ENCODE data around the gene RAB3GAP1.
"Not testable (repeated sequence)": the region's sequence is repeated elsewhere in the genome, so short reads cannot be mapped to it uniquely, and the experiment has no call there.

The RAB3GAP1 gene

GRCh38 chr2:135056790-135057189, 4.7 kb downstream of the RAB3GAP1 start:
- DNase-seq = no peak

GRCh38 chr2:135059577-135059976, 7.5 kb downstream of the RAB3GAP1 start:
- DNase-seq = no peak

- no peak for DNase-seq
These were observed 11.1 kb downstream of the RAB3GAP1 start for GRCh38 chr2:135063210-135063609.

- DNase-seq = no peak
These were observed 12.1 kb downstream of the RAB3GAP1 start for GRCh38 chr2:135064149-135064548.

GRCh38 chr2:135066710-135067109, 14.6 kb downstream of the RAB3GAP1 start:
- DNase-seq = no peak

GRCh38 chr2:135072125-135072997, 20.3 kb downstream of the RAB3GAP1 start:
- DNase-seq = no peak

- no peak for DNase-seq
These were observed 22.1 kb downstream of the RAB3GAP1 start for GRCh38 chr2:135074216-135074615.

GRCh38 chr2:135076556-135076955, 24.5 kb downstream of the RAB3GAP1 start:
- no peak for DNase-seq

GRCh38 chr2:135078417-135078816, 26.3 kb downstream of the RAB3GAP1 start:
- no peak for DNase-seq

- DNase-seq = no peak
These were observed 34.1 kb downstream of the RAB3GAP1 start for GRCh38 chr2:135086222-135086621.

- DNase-seq = not testable (repeated sequence)
These were observed 37.5 kb downstream of the RAB3GAP1 start for GRCh38 chr2:135089597-135089996.

- no peak for DNase-seq
These were observed 39.6 kb downstream of the RAB3GAP1 start for GRCh38 chr2:135091681-135092080.

GRCh38 chr2:135093193-135093592, 41.1 kb downstream of the RAB3GAP1 start:
- no peak for DNase-seq

- no peak for DNase-seq
These were observed 41.7 kb downstream of the RAB3GAP1 start for GRCh38 chr2:135093670-135094330.

- no peak for DNase-seq
These were observed 42.4 kb downstream of the RAB3GAP1 start for GRCh38 chr2:135094508-135094907.

GRCh38 chr2:135095591-135095990, 43.5 kb downstream of the RAB3GAP1 start:
- no peak for DNase-seq

- no peak for DNase-seq
These were observed 44.8 kb downstream of the RAB3GAP1 start for GRCh38 chr2:135096665-135097446.

- no peak for DNase-seq
These were observed 45.6 kb downstream of the RAB3GAP1 start for GRCh38 chr2:135097532-135098231.

- DNase-seq = no peak
These were observed 47.9 kb downstream of the RAB3GAP1 start for GRCh38 chr2:135099802-135100483.

GRCh38 chr2:135103843-135104242, 51.8 kb downstream of the RAB3GAP1 start:
- DNase-seq = no peak

GRCh38 chr2:135105513-135106316, 53.6 kb downstream of the RAB3GAP1 start:
- not testable (repeated sequence) for DNase-seq

Measured in NCI-H1048 (cell line).